Measurements from ENCODE around the gene ADD3.

ADD3 gene

GRCh38 chr10:110093722-110094121, 85.9 kb downstream of the ADD3 start:
- TF ChIP-seq CTCF (IDR thresholded peaks at IDR 0.05; ENCODE audit: insufficient read depth, missing control alignments) = no peak
- FAIRE-seq = no peak

GRCh38 chr10:110094786-110095185, 87.0 kb downstream of the ADD3 start:
- no peak for TF ChIP-seq CTCF (IDR thresholded peaks at IDR 0.05; ENCODE audit: insufficient read depth, missing control alignments)
- FAIRE-seq (no peak), DNase-seq (ENCODE audit: insufficient read length, low spot score) (no peak)

More at GRCh38 chr10:110093722-110094121, 85.9 kb downstream of the ADD3 start:
- no peak for DNase-seq (ENCODE audit: insufficient read length, low spot score)

- TF ChIP-seq CTCF (IDR thresholded peaks at IDR 0.05; ENCODE audit: insufficient read depth, missing control alignments) = no peak
- DNase-seq (ENCODE audit: insufficient read length, low spot score) (no peak), FAIRE-seq (no peak)
Measured at GRCh38 chr10:110101464-110102144, 93.8 kb downstream of the ADD3 start.

- no peak for TF ChIP-seq CTCF (IDR thresholded peaks at IDR 0.05; ENCODE audit: insufficient read depth, missing control alignments)
- no peak for DNase-seq (ENCODE audit: insufficient read length, low spot score)
- no peak for FAIRE-seq
Measured at GRCh38 chr10:110103921-110104461, 96.2 kb downstream of the ADD3 start.

- DNase-seq (ENCODE audit: insufficient read length, low spot score) (no peak), FAIRE-seq (no peak)
- no peak for TF ChIP-seq CTCF (IDR thresholded peaks at IDR 0.05; ENCODE audit: insufficient read depth, missing control alignments)
Measured at GRCh38 chr10:110105873-110106272, 98.1 kb downstream of the ADD3 start.

GRCh38 chr10:110107430-110107829, 99.6 kb downstream of the ADD3 start:
- FAIRE-seq (no peak), DNase-seq (ENCODE audit: insufficient read length, low spot score) (no peak)
- TF ChIP-seq CTCF (IDR thresholded peaks at IDR 0.05; ENCODE audit: insufficient read depth, missing control alignments) = no peak

- DNase-seq (ENCODE audit: insufficient read length, low spot score) (no peak), FAIRE-seq (no peak)
- TF ChIP-seq CTCF (IDR thresholded peaks at IDR 0.05; ENCODE audit: insufficient read depth, missing control alignments) = no peak
Measured at GRCh38 chr10:110107887-110108286, 100.1 kb downstream of the ADD3 start.

Measured in D721Med (cell line).